IPS-NIHi7 (cell line): ENCODE data around the gene CASP5.
"Not testable (repeated sequence)": the region's sequence is repeated elsewhere in the genome, so short reads cannot be mapped to it uniquely, and the experiment has no call there.

ENCODE experiments used
- DNase-seq: peaks from one replicate; pipeline ENCODE4 v3.0.0; 2012; ENCODE audit warnings: mixed read lengths; ENCODE audit errors: extremely low spot score

The CASP5 gene

DNA sequence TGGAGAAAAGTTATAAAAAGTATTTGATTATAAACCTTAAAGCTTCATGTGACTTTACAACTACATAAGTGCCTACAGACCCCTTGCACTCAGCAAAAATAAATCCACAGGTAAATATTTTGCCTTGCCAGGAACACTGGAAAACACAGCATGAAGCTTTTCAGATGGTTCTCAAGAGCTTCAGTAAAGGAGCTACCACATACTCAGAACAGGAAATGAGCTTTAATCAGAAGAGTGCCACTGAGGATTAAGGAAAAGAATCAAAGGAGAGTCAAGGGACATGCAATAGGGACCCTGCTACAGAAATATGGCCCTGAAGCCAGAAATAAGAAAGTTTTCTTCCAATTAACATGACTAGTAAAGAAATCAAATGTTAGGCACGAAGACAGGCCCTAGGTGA, 10.8 kb upstream of the CASP5 start:
- no peak for DNase-seq

DNA sequence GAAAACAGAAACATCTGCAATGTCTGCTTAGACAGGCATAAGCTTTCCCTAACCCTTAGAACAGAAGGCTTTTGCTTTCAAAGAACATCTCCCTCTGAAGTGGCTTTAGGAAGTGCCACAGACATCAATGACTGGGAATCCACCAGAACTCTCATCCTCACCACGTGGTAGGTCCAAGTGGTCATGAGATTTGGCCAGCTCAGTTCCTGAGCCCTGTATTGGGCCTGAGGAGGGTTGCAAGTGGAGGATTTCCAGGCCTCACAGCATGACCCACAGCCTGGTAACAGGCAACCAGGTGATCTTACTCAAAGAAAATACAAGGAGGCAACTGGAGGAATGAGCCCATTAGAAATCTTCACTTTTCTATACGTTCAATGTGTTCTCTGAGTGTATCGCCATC, 10.4 kb upstream of the CASP5 start:
- no peak for DNase-seq

DNA sequence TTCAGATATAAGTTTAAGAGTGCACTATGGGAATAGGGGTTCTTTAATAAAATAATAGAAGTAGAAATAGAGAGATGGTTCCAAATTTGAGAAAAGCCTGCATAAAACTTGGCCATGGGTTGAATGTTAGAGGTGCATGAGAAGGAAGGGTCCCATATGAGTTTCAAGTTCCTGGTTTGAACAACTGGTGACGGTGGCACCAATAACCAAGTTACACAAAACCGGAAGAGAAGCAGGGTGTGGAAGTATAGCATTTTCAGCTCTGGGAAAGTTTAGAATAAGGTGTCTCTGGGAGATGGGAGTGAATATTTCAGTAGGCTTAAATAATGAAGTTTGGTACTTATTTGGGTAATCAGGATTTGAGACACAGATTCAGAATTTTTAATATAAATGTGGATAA, 9.5 kb upstream of the CASP5 start:
- DNase-seq: no peak

DNA sequence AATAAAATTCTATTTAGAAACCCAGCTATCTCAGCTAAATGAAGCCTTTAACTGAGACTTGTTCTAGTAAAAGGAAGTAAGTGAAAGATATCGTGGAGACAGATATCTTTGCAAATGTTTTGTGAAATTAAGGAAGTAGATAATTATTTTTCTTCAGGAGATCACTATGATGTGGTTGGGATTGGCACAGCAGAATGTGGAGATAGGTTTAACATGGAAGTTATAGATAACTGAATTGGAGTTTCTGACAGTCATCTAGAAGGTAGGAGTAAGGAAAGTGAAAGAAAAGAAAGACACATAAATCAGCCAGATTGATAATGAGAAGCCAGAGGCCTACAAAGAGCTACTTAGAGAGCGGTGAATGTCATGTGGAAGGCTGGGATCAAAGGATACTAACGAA, 4.7 kb upstream of the CASP5 start:
- no peak for DNase-seq

DNA sequence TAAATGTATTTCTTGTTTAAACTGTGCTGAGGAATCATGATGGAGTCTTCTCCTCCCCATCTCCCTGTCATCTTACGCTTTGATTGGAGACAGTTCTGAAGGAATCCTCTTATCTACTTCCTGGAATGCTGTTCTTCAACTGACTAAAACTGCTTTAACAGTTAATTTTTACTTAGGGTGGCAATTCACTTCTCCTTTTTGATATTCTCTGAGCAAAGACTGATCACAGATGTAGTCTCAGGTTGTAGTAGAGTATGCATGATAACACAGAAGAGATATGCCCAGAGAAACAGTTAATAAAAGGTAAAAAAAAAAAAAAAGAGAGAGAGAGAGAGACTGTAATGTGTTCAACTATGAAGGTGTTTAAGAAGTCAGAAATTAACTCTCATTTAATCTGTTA, 1.4 kb upstream of the CASP5 start:
- DNase-seq: no peak

GRCh38 chr11:105022527-105022926, 441 bp downstream of the CASP5 start:
- no peak for DNase-seq

DNA sequence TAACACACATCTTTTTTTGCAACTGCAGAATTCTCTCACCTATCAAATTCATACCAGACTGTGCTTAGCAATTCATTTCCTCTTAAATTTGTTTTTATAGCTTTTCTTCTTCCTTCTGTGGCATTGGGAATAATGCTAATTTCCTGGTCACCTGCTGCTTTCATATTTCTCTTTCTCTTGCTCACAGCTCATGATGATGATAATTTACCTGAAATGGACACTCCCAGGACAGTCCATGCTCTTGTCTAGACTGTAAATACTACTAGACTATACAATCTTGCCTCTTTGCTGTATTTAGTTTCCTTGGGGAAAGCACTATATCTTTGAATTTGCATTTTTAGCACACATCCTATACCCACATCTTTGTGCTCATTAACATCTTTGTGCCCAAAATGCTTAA, 15.5 kb downstream of the CASP5 start:
- DNase-seq: no peak

- no peak for DNase-seq
Observed at GRCh38 chr11:105005451-105005845, 17.5 kb downstream of the CASP5 start.

GRCh38 chr11:105004021-105004420, 18.9 kb downstream of the CASP5 start:
- no peak for DNase-seq

DNA sequence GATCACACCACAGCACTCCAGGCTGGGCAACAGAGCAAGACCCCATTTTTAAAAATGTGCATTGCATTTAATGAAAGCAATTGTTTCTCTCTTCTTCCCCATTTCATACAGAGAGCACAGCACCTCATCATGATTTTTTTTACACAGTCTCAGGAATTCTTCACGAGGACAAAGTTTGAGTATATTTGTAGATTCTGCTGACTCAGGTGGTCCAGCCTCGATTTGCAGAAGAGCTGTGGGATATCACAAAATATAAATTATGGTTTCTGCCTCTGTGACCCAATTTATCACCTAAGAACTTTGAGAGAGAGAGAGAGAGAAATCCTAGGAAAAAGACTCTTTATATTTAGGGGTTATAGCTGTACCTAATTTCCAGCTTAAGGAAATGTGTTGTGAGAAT, 19.8 kb downstream of the CASP5 start:
- DNase-seq: no peak

DNA sequence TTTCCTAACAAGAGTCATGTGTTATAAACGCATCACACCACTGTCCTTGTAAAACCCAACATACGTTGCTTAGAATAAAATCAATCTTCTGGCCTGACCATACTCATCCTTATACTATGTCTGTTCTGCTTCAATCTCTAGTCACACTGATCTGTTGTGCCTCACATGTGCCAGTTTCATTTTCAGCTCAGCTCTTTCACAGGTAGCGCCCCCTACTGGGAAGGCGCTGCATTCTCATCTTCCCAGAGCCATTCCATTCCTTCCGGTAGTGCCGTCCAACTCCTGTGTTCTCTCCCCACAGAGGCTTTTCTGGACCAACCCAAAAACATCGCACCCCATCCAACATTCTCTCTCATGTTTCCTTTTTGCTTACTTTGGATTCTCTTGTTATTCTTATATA, 22.2 kb downstream of the CASP5 start:
- peak; percentile 61 for DNase-seq

- peak; percentile 23 for DNase-seq
Observed at GRCh38 chr11:105000167-105000566, 22.8 kb downstream of the CASP5 start.

GRCh38 chr11:104999721-105000120, 23.2 kb downstream of the CASP5 start:
- no peak for DNase-seq

- DNase-seq: no peak
Observed at GRCh38 chr11:104997288-104997687, 25.7 kb downstream of the CASP5 start.

DNA sequence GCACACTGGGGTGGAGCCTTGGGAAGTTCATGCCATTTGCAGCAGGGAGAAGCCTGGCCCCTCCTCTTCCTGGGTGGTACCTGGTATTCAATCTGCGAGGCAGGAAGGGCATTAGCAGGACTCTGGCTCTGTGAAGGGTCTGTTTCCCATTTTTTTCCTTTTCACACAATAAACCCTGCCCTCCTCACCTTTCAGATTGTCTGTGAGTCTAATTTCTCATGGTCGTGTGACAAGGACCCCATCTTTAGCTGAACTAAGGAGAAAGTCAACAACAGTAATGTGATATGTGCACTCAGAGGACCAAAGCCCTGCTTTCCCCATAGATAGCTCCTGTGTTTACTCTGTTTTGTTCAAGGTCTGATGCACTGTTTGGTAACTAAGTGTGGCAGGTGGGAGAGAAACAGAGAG, 28.0 kb downstream of the CASP5 start:
- DNase-seq: no peak

- no peak for DNase-seq
Observed at GRCh38 chr11:104992781-104993180, 30.2 kb downstream of the CASP5 start.

GRCh38 chr11:104991994-104992393, 31.0 kb downstream of the CASP5 start:
- no peak for DNase-seq

DNA sequence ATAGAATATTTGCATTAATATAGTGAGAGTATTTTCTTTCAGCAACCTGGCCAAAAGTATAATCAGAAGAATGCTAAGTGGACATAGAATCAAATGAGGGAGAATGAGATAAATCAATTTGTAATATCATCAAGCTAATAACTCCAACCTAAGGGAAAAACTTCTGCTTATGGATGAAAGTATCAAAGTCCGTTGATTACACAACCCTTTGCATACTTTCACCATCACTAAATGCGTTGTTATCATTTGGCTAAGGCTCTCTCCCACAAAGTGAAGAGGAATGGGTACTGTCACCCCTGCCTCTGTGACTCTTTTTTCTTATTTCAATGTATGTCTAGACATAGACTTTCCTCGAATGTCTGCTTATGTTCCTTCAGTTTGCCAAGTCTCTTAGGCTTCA, 38.2 kb downstream of the CASP5 start:
- DNase-seq: no peak

DNA sequence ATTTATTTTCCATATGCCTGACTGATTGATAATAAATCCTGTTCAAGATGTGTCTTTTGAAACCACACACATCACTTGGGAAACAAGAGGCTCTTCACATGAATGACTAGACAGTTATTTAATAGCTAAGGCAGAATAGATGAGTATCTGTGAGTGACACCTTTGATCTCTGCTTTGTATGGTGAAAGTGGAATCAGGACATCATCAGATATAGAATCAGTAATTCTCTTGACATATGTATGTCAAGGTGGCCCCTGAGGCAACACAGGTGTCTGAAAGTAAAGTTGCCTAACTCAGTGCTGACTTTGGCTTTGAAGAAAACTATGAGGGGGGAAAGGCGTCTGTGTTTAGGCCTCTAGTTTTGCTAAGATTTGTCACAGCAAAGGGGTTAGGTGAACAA, 43.1 kb downstream of the CASP5 start:
- no peak for DNase-seq

DNA sequence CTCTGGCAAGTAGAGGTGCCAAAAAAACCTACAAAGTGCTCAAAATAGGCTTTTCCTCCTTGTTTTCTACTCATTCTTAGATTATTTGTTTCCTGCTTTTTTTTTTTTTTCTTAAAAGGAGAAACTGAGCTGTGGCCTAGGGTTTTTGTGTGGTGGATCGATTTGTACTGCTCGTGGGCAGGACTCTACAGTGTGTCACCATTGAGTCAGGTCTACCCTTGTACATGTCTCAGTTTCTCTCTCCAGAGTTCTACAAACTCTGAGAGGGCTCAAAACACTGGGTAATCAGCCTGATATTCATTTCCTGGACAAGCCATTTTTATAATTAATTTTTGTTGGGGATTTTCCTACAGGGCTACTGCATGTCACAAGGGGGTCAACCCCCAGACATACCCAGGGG, 49.4 kb downstream of the CASP5 start:
- no peak for DNase-seq

- DNase-seq: not testable (repeated sequence)
Observed at GRCh38 chr11:104972924-104973323, 50.0 kb downstream of the CASP5 start.

- no peak for DNase-seq
Observed at GRCh38 chr11:104970756-104971155, 52.2 kb downstream of the CASP5 start.

- DNase-seq: peak; percentile 27
Observed at GRCh38 chr11:104968856-104969776, 53.9 kb downstream of the CASP5 start.

DNA sequence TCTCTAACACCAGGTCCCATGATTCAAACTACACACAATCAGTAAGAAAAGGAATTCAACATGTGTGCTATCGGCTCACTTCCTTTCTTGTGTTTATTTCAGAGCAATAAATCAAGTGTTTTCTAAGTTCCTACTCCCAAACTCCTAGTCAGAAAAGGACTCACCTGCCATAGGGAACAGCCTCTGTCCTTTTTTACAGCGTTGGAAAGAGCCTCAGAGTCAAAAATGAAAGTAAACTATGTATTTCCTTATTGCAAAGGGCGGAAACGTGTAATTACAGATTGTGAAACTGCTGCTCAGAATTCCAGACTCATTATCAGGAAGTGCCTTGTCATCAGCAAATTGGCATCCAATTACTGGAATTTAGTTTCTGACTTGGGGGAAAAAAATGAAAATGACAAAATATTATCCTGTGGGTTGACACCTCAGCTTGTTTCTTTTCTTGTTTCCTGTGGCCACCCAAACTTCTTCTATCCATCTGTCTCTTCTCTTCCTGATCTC, 54.6 kb downstream of the CASP5 start, which contains the start of gene CASP4:
CASP4 (minus strand) TSS at position 220 of the 501 bp plus-strand sequence; CDS start at position 171, 49 bp downstream.
- no peak for DNase-seq
